ENCODE measurements around the gene CNNM1.

DNA sequence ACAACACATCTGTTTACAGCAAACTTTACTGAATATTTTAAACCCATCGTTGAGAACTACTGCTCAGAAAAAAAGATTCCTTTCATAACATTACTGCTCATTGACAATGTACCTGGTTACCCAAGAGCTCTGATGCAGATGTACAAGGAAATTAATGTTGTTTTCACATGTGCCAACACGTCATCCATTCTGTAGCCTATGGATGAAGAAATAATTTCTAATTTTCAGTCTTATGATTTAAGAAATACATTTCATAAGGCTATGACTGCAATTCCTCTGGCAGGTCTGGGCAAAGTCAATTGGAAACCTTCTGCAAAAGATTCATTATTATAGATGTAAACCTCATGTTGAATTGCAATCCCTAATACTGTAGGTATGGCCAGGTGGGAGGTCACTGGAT is 16.7 kb upstream of the CNNM1 start:
- TF ChIP-seq POLR2AphosphoS5 (IDR thresholded peaks at IDR 0.05; ENCODE audit: low read depth, low read length): no peak
- TF ChIP-seq, protein P1, sequence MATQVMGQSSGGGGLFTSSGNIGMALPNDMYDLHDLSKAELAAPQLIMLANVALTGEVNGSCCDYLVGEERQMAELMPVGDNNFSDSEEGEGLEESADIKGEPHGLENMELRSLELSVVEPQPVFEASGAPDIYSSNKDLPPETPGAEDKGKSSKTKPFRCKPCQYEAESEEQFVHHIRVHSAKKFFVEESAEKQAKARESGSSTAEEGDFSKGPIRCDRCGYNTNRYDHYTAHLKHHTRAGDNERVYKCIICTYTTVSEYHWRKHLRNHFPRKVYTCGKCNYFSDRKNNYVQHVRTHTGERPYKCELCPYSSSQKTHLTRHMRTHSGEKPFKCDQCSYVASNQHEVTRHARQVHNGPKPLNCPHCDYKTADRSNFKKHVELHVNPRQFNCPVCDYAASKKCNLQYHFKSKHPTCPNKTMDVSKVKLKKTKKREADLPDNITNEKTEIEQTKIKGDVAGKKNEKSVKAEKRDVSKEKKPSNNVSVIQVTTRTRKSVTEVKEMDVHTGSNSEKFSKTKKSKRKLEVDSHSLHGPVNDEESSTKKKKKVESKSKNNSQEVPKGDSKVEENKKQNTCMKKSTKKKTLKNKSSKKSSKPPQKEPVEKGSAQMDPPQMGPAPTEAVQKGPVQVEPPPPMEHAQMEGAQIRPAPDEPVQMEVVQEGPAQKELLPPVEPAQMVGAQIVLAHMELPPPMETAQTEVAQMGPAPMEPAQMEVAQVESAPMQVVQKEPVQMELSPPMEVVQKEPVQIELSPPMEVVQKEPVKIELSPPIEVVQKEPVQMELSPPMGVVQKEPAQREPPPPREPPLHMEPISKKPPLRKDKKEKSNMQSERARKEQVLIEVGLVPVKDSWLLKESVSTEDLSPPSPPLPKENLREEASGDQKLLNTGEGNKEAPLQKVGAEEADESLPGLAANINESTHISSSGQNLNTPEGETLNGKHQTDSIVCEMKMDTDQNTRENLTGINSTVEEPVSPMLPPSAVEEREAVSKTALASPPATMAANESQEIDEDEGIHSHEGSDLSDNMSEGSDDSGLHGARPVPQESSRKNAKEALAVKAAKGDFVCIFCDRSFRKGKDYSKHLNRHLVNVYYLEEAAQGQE (IDR thresholded peaks at IDR 0.05; ENCODE audit: insufficient read depth in 1 of 2, low read depth in 2 of 2, low read length in 2 of 2): no peak
- no peak for TF ChIP-seq TAF1 (IDR thresholded peaks at IDR 0.05; ENCODE audit: borderline replicate concordance, insufficient read depth, low read length)
- no peak for TF ChIP-seq SIN3A (IDR thresholded peaks at IDR 0.05; ENCODE audit: borderline replicate concordance, insufficient read depth, low read length)

Measured in PFSK-1 (cell line).